HG03457 (cell line): ENCODE data around the gene TELO2.

ENCODE experiments used
- ATAC-seq: cut with Tn5 transposase; IDR thresholded peaks from one replicate; pipeline ENCODE4 v1.9.1; 2021; ENCODE audit warnings: moderate number of reproducible peaks; ENCODE audit not compliant: unreplicated experiment

TELO2 gene

GRCh38 chr16:1492923-1493745 lies at the start of gene TELO2:
TSS of gene TELO2 (plus strand) at chr16:1493360. CDS start at chr16:1494282, 922 bp downstream.
- ATAC-seq = no peak

GRCh38 chr16:1443403-1443973 lies 49.7 kb upstream of the TELO2 start:
- no peak for ATAC-seq

GRCh38 chr16:1443980-1444729 lies 49.0 kb upstream of the TELO2 start, which contains the start of gene CCDC154:
TSS of gene CCDC154 (minus strand) at chr16:1444556. CDS start at chr16:1444322, 234 bp downstream.
- ATAC-seq = no peak

GRCh38 chr16:1444730-1445517 lies 48.2 kb upstream of the TELO2 start:
- no peak for ATAC-seq

- ATAC-seq = no peak
These were observed 47.5 kb upstream of the TELO2 start for GRCh38 chr16:1445518-1446203.

GRCh38 chr16:1446296-1447080 lies 46.7 kb upstream of the TELO2 start:
- no peak for ATAC-seq

- ATAC-seq = no peak
These were observed 45.2 kb upstream of the TELO2 start for GRCh38 chr16:1447965-1448364.

GRCh38 chr16:1448536-1449116 lies 44.5 kb upstream of the TELO2 start:
- ATAC-seq = no peak

- no peak for ATAC-seq
These were observed 43.9 kb upstream of the TELO2 start for GRCh38 chr16:1449201-1449788.

GRCh38 chr16:1450218-1450617 lies 42.9 kb upstream of the TELO2 start:
- no peak for ATAC-seq

GRCh38 chr16:1450841-1451240 lies 42.3 kb upstream of the TELO2 start:
- no peak for ATAC-seq

GRCh38 chr16:1451702-1452392 lies 41.3 kb upstream of the TELO2 start:
- no peak for ATAC-seq

GRCh38 chr16:1452530-1452929 lies 40.6 kb upstream of the TELO2 start:
- ATAC-seq = no peak

- ATAC-seq = no peak
These were observed 39.8 kb upstream of the TELO2 start for GRCh38 chr16:1453316-1453715.

- no peak for ATAC-seq
These were observed 38.6 kb upstream of the TELO2 start for GRCh38 chr16:1454561-1454960.

GRCh38 chr16:1455190-1456171 lies 37.7 kb upstream of the TELO2 start:
- no peak for ATAC-seq

GRCh38 chr16:1456951-1457350 lies 36.2 kb upstream of the TELO2 start:
- no peak for ATAC-seq
